ENCODE results near the gene BRAT1.

Gene BRAT1

DNA sequence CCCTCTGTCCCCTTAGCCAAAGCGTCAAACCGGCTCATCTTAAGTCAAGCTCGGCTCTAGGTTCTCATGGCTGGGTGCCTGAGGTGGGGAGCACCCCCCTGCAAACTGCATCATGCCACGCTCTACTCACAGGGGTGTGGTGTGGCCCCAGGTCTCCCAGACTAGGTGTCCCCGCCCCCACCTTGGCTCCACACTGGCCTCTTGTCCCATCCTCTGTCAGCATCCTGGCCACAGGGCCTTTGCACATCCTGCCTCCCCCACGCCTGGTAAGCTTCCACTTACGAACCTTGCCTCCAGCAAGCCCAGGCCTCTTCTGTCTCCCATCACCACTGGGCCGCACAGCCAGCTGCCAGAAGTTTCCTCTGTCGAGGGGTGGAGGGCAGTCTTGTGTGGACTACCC, 58.9 kb downstream of the BRAT1 start:
- TF ChIP-seq, protein P1, sequence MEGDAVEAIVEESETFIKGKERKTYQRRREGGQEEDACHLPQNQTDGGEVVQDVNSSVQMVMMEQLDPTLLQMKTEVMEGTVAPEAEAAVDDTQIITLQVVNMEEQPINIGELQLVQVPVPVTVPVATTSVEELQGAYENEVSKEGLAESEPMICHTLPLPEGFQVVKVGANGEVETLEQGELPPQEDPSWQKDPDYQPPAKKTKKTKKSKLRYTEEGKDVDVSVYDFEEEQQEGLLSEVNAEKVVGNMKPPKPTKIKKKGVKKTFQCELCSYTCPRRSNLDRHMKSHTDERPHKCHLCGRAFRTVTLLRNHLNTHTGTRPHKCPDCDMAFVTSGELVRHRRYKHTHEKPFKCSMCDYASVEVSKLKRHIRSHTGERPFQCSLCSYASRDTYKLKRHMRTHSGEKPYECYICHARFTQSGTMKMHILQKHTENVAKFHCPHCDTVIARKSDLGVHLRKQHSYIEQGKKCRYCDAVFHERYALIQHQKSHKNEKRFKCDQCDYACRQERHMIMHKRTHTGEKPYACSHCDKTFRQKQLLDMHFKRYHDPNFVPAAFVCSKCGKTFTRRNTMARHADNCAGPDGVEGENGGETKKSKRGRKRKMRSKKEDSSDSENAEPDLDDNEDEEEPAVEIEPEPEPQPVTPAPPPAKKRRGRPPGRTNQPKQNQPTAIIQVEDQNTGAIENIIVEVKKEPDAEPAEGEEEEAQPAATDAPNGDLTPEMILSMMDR (IDR thresholded peaks at IDR 0.05; ENCODE audit: low read depth, low read length): no peak
- Histone ChIP-seq H3K27ac (no peak overlapping the region), H3K9me3 (ENCODE audit: severe bottlenecking) (no peaks in the 10 kb centered on the region), H3K36me3 (no peaks in the 10 kb centered on the region), H3K27me3 (ENCODE audit: insufficient read depth, low read depth, severe bottlenecking) (no peaks in the 10 kb centered on the region), H3K4me3 (ENCODE audit: low read depth, low read length) (no peak overlapping the region)
- DNase-seq: no peak

DNA sequence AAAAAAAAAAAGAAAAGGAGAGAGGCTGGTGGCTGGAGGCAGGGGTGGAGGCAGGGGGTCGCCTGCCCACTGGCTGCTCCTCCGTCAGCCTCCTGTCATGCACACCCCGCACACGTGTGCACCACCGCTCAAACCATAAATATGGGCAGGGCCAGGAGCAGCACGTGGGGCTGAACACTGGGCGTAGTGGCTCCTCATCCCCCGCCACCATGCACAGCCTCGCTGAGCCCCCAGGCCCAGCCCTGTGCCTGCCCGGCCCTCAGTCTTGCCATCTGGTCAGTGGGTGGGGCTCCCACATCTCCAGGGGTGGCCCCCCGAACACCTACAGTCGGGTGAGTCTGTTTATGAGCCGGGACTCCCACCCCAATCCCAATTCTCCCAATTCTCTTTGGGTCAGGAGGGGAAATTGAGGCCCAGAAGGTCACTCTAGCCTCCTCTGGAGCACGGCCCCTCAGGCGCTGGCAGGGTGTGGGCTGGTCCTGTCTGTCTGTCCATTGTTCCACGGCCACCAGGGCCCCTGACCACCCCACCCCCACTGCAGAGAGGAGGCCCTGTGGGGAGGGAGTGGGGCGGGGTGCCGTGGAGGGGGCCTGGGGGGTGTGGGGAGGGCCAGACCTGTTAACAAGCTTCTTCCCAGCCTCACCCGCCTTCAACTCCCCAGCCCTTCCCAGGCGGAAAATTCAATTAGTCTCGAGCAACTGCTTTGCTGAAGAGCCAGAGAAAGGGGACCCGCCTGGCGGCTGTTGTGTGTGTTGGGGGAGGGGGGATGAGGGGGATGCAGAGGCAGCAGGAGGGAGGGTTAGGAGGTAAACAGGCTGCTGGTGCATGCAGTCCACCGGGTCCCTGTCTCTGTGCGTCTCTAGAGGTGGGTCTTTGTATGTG, 59.7 kb downstream of the BRAT1 start:
- TF ChIP-seq, protein P1 (IDR thresholded peaks at IDR 0.05; ENCODE audit: low read depth, low read length): no peak
- H3K27ac ChIP-seq: no peak overlapping the region

GRCh38 chr7:2494191-2495130, 60.9 kb downstream of the BRAT1 start:
- TF ChIP-seq, protein P1 (IDR thresholded peaks at IDR 0.05; ENCODE audit: low read depth, low read length): no peak
- Histone ChIP-seq H3K4me3 (ENCODE audit: low read depth, low read length) (no peak overlapping the region), H3K27ac (no peak overlapping the region), H3K36me3 (no peaks in the 10 kb centered on the region), H3K9me3 (ENCODE audit: severe bottlenecking) (no peaks in the 10 kb centered on the region), H3K27me3 (ENCODE audit: insufficient read depth, low read depth, severe bottlenecking) (no peaks in the 10 kb centered on the region)
- no peak for DNase-seq

More for the DNA sequence above, 59.7 kb downstream of the BRAT1 start:
- Histone ChIP-seq H3K9me3 (ENCODE audit: severe bottlenecking) (no peaks in the 10 kb centered on the region), H3K27me3 (ENCODE audit: insufficient read depth, low read depth, severe bottlenecking) (no peaks in the 10 kb centered on the region), H3K36me3 (no peaks in the 10 kb centered on the region), H3K4me3 (ENCODE audit: low read depth, low read length) (no peak overlapping the region)
- DNase-seq: peak; percentile 47

- H3K27ac ChIP-seq: no peak overlapping the region
- no peak for DNase-seq
- H3K9me3 ChIP-seq (ENCODE audit: severe bottlenecking): no peaks in the 10 kb centered on the region
- H3K4me3 ChIP-seq (ENCODE audit: low read depth, low read length): no peak overlapping the region
- H3K36me3 ChIP-seq: no peaks in the 10 kb centered on the region
- H3K27me3 ChIP-seq (ENCODE audit: insufficient read depth, low read depth, severe bottlenecking): no peaks in the 10 kb centered on the region
- TF ChIP-seq, protein P1 (IDR thresholded peaks at IDR 0.05; ENCODE audit: low read depth, low read length): no peak
Measured at GRCh38 chr7:2493205-2494164, 61.8 kb downstream of the BRAT1 start.

- H3K27ac ChIP-seq: no peak overlapping the region
- no peak for DNase-seq
- H3K4me3 ChIP-seq (ENCODE audit: low read depth, low read length): no peak overlapping the region
- no peaks in the 10 kb centered on the region for H3K9me3 ChIP-seq (ENCODE audit: severe bottlenecking)
- no peaks in the 10 kb centered on the region for H3K27me3 ChIP-seq (ENCODE audit: insufficient read depth, low read depth, severe bottlenecking)
- TF ChIP-seq, protein P1 (IDR thresholded peaks at IDR 0.05; ENCODE audit: low read depth, low read length): no peak
- H3K36me3 ChIP-seq: no peaks in the 10 kb centered on the region
Measured at GRCh38 chr7:2492038-2492437, 63.3 kb downstream of the BRAT1 start.
